Stimulated activated CD8-positive, alpha-beta memory T cell treated with anti-CD3 and anti-CD28 coated beads, Interleukin-4, amount 100 ng/mL, for 4 hours (primary cell): Measurements from ENCODE around the gene GMDS.

Experiments used
- DNase-seq, 2 donors: peaks; one replicate each; pipeline ENCODE4 v3.0.0-alpha.2; 2020; ENCODE audit warnings: low read depth in 2 of 2, low spot score in 1 of 2

Gene GMDS

DNA sequence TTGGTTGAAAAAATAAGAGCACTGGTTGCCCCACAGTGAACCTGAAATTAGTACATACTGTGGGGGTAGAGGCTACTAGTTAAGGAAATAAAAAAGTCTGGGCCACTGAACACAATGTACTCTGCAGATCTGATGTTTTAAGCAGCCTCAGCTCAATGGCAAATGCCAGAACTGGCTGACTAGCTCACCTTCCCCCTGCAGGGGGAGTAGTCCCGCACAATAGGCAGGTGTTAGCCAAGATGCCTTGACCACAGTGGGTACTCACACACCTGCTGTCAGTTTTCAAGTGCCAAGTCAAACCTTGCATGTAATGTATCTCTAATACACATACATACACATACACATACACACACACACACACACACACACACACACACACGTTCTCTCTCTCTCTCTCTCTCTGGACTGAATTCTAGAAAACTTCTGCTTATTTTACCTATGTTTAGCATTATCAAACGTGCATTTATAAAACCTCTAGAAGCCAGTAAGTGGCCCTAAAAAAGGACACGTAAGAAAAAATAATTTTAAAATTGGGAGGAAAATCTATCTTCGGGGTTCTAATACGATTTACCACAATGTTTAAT, 36.1 kb downstream of the GMDS start:
- DNase-seq: no peak

DNA sequence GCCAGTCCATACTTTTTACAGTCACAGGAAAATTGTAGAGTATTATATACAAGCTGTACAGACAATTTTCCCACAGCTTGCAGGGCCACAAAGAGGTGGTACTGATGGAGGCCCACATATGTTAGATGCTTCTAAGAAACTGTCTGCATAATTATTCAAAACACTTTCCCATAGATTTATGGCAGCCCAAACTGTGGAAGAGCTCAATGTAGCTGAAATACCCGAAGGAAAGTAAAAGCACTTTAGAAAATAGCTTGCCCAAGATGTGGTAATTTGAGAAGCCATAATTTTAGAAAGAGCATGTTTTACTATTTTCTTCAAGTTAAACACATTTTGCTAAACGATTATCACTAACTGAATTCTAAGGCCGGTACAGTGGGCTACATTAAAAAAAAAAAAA, 36.9 kb downstream of the GMDS start:
- no peak for DNase-seq

DNA sequence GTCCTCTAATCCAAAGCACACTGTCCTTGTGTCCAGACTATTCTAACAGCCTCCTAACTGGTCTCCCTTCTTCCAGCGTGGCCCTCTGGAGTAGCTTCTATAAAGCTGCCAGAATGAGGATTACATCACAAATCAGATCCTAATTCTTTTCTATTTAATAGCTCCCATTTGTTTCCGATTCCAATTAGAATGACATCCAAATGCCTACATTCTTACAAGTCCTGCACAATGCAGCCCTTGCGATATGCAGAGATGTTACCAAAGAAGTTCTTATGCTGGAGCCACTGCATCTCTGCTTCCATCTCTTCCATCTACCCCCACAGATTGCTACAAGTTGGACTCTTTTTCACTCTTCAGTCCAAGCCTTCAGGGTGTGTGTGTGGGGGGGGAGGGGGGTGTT, 40.0 kb downstream of the GMDS start:
- DNase-seq: no peak

DNA sequence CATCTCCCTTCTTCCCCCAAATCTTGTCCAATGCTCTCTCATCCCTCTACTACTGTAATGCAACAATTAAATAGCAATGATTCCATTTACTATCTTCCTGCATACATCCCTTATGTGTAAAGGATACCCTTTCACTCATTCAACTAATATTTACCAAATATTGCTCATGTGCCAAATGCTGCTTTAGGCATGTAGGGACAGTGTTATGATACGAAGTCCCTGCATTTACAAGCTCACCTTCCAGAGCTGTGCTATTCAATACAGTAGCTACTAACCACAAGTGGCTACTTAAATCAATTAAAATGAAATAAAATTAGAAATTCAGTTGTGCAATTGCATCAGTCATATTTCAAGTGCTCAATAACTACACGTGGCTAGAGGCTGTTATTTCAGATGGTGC, 41.1 kb downstream of the GMDS start:
- no peak for DNase-seq

DNA sequence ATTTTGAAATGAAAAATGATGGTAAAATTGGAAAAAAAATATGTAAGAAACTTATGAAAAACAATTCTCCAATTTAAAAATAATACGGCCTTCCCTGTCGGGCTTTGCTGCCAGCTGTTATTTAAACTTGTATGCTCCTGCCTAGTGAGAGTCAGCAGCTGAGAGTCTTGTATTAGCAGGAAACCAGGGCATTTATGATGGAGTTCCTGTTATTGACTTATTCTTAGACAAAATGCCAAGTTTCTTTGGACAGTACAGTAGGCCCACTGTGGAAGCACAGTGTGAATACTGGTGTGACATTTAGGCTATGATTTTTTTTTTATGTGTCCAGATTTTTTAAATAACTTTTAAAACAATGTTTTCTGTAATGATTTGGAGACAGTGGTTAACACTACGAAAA, 42.1 kb downstream of the GMDS start:
- no peak for DNase-seq

DNA sequence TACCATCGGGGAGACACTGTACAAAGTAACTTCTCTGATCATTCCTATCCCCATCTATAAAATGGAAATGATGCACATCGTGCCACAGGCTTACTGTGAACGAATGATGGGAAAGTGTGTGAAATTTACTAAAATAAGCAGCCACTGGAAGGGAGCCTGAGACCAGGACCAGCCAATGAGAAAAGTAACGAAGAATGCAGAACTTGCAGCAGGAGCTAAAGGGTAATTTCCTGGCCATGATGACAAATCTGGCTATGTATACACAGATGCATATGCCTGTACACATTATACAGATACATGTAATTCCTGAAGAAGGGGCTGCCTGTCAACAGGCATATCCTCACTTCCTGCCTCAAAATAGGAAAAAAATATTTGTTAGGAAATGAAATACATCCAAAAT, 47.4 kb downstream of the GMDS start:
- DNase-seq: no peak

DNA sequence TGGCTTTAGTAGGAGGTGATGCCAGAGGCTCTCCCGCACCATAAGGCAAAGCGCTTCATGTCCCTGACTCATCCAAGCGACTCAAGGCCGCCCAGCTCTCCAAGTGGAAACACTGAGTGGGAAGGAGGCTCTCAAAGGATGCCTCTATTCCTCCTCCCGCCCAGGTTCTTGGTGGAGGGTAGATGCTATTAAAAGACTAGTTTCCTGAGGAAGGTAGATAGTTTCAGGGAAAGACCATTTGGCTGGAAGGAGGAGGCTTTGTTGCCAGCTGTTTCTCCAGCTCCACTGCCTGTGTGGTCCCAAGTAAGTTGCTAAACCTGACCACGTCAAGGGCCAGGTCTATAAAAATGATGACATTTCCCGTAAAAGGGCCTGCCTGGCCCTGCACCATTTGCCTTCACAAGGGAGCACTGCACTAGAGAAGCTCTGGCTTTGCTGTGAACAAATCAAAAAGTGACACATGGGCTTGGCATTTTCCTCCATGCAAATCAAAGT, 48.2 kb downstream of the GMDS start:
- DNase-seq: no peak

DNA sequence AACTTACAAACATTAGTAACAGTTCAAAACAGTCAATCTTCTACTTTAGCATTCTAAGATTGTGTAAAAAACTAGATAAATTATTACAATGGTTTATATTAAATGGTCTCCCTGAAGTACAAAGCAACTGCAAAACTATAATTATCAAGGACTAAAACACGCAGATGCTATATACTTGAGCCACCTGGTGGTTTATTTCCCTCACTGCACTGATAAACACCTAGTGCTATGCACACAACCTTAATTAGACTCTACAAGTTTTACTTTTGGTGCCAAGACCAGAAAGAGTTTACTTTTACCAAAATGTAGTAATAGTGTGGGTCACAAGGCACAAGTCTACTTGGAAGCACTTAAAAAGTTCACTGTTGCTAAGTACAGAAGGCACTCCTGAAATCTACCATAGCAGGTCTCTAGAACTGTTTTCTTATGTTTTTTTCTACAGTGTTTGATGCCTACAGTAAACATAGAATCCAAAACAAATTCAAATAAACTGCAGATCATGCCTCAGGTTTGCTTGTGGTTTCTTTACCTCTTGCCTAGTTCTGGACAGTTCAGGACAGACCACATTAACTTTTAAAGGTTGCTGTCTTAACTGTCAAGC, 49.2 kb downstream of the GMDS start:
- DNase-seq: no peak

DNA sequence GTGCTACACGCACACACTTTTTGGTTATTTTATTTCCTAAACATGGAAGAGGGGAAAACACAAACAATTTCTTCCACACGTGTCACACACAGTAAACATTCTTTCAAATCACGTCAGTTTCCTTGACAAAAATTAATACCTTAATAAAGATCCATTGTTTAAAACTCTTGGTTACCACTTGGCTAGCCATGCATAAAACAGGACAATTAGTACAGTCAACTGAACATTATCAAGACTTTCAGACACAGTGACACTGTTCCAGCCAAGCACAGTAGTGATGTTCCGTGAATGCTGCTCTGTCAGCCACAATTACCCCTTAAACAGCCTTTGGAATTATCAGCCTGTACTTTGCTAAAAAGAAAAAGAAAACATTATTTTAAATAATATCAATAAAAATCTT, 50.8 kb downstream of the GMDS start:
- no peak for DNase-seq

DNA sequence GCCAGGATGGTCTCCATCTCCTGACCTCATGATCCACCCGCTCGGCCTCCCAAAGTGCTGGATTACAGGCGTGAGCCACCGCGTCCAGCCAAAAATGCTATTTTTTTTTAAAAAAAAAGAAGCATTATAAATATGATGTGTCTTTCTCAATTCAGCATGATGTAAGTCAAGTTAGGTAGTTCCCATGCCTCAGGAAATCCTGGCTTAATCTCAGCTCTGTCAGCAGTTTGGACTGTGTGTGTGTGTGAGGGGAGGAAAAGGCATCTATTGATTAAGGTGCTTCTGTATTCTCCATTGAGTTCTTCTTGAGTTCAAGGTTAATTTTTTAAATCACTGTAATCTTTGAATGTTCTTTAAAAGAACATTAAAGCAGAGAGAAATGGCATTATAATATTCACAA, 51.5 kb downstream of the GMDS start:
- DNase-seq: no peak

DNA sequence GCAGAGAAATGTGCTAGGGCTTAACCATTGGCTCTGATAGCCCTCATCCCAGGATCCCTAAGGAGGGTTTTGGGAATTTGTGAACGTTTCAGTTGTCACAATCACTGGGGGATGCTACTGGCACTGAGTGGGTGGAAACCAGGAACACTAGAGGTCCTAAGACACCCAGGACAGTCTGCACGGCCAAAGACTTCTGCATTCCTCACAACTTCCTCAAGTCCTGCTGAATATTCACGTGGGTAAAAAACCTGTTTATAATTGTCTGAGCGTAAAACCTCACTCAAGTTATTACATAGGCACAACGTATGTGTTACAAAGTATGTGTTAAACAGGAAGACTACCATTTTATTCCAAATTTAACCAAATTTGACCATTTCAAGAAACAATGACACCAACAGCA, 52.4 kb downstream of the GMDS start:
- DNase-seq: no peak

DNA sequence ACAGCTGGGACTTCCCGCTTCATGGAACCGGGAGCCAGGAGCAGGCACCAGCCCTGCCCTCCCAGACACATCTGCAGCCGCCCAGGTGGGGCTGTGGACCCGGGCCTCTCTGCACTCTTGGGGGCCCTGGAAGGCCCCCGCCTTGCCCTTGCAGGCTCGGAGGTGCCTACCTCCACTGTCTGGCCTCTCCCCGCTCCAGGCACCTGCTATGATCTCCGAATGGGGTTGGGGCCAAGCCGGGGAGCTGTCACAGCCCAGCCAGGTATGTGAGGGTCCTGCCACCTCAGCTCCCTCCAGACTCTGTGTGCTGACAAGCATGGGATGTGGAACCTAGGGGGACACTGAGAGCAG, 54.0 kb downstream of the GMDS start:
- no peak for DNase-seq

DNA sequence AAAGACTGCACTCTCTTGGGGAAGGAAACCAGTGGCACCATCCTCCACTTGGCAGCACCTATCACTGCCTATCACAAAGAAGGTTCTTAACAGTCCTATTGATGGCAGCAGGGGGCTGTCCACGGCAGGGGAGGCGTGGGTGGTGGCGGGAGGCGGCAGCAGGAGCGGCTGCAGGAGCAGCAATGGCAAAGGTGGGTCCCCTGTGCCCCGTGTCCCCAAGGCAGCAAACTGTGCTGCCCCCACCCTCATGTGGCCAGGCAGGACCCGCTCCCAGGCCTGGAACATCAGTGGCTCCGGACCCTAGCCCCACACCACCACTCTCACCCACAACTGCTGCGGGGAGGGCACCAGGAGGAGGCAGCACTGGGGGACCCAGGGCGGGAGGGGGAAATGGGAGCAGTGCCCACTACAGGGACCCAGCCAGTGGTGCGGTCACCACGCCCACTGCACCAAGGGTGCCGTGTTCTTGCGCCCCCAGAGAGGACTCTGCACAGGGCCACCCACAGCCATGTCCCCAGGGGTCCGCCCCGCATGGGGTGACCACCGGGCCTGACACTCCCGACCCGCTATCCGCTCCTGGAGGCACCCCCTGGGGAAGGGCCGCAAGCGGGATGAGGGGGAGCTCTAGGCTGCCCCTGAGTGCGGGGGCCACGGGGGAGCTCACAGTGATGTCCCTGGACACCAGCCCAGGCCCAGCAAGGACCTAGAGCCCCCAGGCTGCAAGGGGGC, 54.6 kb downstream of the GMDS start:
- no peak for DNase-seq

DNA sequence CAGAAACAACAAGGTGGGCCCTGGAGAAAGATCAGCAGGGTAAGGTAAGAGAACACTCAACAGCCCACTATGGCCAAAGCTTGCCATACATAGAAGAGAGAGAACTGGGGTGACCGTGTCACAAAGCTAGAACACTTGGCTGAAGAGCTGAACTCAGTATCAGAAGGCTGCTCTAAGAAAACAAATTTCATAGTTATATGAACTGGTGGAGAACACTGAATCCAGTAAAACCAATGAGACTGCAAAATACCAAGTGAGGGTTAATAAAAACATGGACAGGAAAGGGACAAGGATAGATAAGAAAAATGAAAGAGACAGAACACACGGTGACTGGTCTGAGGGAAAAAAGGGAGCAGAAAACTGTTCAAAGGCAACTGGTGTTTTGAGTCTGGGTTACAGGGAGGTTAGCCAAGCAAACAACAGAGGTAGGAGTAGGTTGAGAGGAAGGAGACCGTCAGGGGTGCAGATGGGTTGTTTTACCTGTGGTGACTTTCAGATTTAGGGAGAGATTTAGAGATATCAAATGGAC, 56.5 kb downstream of the GMDS start:
- DNase-seq: no peak

DNA sequence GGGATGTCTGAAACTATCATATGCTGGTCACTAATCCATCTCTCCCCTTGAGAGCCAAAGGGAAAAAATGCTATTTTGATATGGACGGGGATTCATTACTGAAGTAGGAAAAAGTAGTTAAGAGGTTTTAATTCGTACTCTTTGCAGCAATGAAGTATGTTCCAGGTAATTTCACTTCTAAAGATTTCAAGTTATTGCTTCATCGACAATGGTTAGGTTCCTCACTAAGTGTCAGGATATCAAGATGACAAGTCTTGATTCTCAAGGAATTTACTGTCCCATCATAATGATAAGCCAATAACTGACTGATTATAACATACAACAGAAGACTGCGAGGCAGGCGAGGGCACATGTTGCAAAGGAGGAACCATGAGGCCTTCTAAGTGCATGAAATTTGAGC, 57.0 kb downstream of the GMDS start:
- DNase-seq: no peak

DNA sequence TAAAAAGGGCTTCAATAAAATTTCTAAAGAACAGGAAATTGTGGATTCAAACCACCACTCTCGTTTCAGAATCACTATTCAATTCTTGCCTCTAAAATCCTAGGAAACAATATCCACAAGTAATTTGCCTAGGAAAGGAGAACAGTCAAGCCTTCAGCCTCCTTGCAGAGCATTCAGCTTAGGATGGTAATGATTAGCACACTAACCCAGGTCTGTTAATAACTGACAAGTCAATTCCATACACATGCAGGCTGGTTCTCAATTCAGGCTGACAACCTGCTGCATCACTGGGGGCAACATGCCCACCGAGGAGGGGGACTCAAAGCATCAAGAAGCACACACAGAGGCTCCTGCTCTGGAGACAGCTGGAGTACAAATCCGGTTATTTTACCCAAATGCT, 57.6 kb downstream of the GMDS start:
- no peak for DNase-seq

DNA sequence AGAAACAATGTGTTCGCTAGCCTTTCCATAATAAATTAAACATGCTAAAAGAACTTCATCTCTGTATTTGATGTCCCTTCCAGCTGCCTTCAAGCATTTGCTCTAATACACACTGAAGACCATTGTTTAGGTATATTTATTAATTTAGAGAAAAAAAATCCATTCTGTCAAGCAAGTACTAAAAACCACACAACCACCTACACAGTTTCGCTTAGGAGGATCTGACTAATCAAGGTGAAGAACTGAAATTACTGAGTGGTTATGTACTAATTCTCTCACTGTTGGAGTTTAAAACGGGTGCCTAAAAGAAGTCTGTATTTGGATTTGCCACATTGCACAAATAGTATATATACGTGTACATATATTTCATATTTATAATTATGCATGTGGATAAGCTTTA, 58.9 kb downstream of the GMDS start:
- no peak for DNase-seq

DNA sequence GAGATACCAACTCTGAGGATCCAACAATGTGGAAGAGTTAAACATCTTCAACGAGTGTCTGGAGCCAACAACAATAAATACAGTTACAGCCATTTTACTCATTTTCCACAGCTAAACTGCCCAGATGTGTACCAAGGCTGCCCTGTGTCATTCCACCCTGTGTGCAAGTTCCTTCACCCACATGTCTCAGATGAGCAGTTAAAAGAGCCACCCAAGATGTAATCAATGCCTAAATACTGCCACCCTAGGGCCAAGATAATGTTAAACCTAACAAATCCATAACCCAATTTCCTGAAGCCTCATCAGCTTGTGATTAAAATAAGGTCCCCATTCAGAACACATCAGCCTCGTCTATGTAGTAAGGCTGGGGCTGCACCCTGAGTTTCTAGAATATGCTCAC, 59.9 kb downstream of the GMDS start:
- no peak for DNase-seq

DNA sequence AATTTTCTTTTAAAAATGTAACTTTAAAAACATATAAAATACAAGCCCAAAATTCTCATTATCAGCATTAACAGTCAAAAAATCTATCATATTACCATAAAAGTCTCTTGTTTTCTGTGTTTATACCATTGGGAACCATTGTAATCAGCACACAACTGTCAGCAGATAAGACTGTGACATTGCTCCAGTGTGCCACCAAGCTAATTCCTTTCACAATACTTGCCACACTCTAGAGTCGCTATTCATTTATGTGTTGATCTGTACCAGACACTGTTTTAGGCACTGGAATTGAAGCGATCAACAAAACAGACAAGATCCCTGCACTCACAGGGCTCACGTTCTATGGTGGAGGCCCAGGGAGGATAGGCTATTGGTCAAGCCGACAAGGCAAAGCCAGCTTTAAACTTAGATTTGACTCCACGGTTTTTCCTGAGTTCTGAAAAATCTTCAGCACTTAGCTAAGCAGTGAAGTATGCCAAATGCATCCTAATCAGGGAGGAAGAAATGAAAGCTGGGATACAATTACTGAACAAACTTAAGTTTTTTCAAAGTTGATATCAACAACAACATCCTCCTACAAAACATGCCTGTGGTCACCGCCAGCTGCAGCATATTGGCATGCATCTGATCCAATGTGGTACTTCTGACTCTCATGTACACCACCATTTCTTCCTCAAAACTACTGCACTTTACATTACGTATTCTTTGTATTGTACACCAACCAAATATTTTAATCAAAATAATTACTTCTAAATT, 60.5 kb downstream of the GMDS start:
- DNase-seq: no peak

DNA sequence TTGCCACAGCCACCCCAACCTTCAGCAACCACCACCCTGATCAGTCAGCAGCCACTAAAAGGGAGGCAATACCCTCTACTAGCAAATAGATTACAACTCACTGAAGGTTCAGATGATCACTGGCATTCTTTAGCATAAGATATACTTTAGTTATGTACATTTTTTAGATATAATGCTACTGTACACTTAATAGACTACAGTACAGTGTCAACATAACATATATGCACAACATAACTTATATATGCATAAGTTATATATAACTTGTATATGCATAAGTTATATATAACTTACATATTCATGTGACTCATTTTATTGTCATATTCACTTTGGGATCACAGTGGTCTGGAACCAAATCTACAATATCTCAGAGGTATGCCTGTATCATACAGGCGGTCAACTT, 61.7 kb downstream of the GMDS start:
- DNase-seq: no peak

DNA sequence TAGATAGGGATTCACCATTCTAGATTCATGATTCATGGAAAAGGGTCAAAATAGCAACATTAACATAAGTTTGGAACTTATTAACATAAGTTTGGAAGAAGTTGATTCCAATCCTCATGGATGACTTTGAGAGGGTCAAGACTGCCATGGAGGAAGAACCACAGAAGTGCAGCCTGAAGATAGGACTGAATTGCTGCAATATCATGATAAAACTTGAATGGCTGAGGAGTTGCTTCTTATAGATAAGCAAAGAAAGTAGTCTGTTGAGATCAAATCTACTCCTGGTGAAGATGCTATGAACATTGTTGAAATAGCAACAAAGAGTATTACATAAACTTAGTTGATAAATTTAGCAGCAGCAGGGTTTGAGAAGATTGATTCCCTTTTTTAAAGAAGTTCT, 62.2 kb downstream of the GMDS start:
- no peak for DNase-seq

DNA sequence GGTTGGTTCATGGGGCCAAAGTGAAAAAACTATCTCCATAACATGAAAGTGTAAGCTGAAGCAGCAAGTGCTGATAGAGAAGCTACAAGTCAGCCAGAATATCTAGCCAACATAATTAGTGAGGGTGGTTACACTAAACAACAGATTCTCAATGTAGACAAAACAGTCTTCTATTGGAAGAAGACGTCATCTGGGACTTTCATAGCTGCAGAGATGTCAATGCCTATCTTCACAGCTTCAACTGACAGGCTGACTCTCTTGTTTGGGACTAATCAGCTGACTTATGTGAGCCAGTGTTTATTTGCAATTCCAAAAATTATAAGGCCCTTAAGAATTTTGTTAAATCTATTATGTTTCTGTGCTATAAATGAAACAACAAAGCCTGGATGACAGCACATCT, 63.2 kb downstream of the GMDS start:
- DNase-seq: no peak
